Psoas muscle (tissue), 8 donors: ENCODE measurements around the gene ETDB. TPM values are rescaled to one million over a fixed set of nuclear protein-coding genes. Genes with fewer than 3 reads are reported as not detected.

ENCODE experiments used
- ATAC-seq, 4 donors: fragments of 200-7000 bp; cut with Tn5 transposase; one replicate each; pipeline ENCODE4 v1.9.1; 2020; ENCODE audit warnings: moderate library complexity in 3 of 4, mild to moderate bottlenecking in 2 of 4
- DNase-seq, 2 donors: peaks; one replicate each; pipeline ENCODE4 v3.0.0-alpha.2; 2020
- H3K27ac ChIP-seq: fragments of 200-600 bp; one replicate; pipeline ENCODE4 v1.8.0; 2022
- H3K27me3 ChIP-seq, 3 donors: fragments of 200-600 bp in 1 of 3; one replicate each; pipeline versions ENCODE4 v1.6.1 to v1.8.0; 2013 to 2022; ENCODE audit warnings: low read length in 2 of 3, mild to moderate bottlenecking in 2 of 3, moderate library complexity in 1 of 3; ENCODE audit not compliant: insufficient read depth in 3 of 3
- H3K36me3 ChIP-seq, 2 donors: fragments of 200-600 bp in 1 of 2; one replicate each; pipeline versions ENCODE4 v1.6.1 to v1.8.0; 2013 to 2022; ENCODE audit warnings: low read depth in 1 of 2, mild to moderate bottlenecking in 1 of 2, moderate library complexity in 1 of 2; ENCODE audit not compliant: insufficient read depth in 1 of 2
- H3K4me1 ChIP-seq: fragments of 200-600 bp; one replicate; pipeline ENCODE4 v1.8.0; 2022
- H3K4me3 ChIP-seq: fragments of 200-600 bp; one replicate; pipeline ENCODE4 v1.8.0; 2022; ENCODE audit warnings: mild to moderate bottlenecking
- H3K9me3 ChIP-seq: fragments of 200-600 bp; one replicate; pipeline ENCODE4 v1.8.0; 2022
- CTCF ChIP-seq: fragments of 200-600 bp; IDR thresholded peaks from one replicate; pipeline ENCODE4 v1.8.0; 2022; ENCODE audit warnings: antibody characterized with exemption
- WGBS, 3 donors: extraction: QIAGEN DNeasy Blood & Tissue Kit; methylation state at CpG; one replicate each; pipeline versions ENCODE4 v1.1.6 to v1.1.7; 2013; 5-methylcytosine and 5-hydroxymethylcytosine counted together
- intact Hi-C, 2 donors: fragments of 100-400 bp; cut with DNase I; formaldehyde crosslinking; loops; one replicate each; pipeline versions ENCODE4 v1.11.0 to v1.14.2; 2022
- polyA plus RNA-seq, 3 donors: library from polyadenylated mRNA; stranded (reverse); fragments of 200-250 nt; gene quantifications; one replicate each; pipeline ENCODE4 v1.2.3, GENCODE V29; 2013
- total RNA-seq, 4 donors: library from RNA; stranded (reverse); fragmentation: NEBNext Ultra II Directional in 2 of 4; extraction: Animal tissue kit (Norgen Biotek cat#: 25700) in 2 of 4; gene quantifications; one replicate each; pipeline versions ENCODE4 v1.2.1 to v1.2.4, GENCODE V29; 2021 to 2023
- donor health status: healthy with polysubstance abuse.
- donor health status: DM: no; HTN: no; CAD: no; lungs with moderate emphysema.
- donor health status: Bipolar disorder and iron deficiency.
- donor health status: healthy.
- donor health status: DM: yes; HTN: yes; CAD: no.
- donor health status: DM: no; HTN: no; CAD: no.
- donor health status: DM: no; HTN: no; CAD: no.
- donor health status: DM: yes; HTN: yes; CAD: no.

Gene ETDB
- total and polyA plus RNA-seq, 7 donors: not detected

DNA sequence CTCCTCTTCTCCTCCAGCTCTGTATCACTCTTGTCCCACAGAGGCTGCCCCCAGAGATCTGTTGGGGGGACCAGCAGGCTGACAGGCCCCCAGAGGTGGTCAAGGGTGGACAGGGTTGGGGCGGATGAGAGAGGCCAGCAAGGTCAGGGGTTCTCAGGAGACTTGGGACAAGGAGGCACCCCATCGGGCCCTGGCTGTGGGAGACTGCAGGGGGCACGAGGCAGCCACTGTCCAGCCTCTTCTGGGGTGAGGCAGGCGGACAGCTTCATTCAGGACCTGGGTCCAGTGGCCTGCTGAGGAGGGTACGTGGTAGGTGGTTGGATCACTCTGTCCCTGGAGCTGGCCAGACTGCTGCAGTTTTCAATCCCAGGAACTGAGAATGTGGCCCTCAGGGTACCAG, 24.6 kb downstream of the ETDB start:
- intact Hi-C loops: no loop called here
- TF ChIP-seq CTCF: no peak
- 80 to 97% (median 92%) methylated on average over 3 to 5 of the region's 5 CpGs for WGBS, 3 donors
- ATAC-seq (no peak), DNase-seq (peak in 1 of 2 donors; percentile 42)
- Histone ChIP-seq H3K4me3 (no peak overlapping the region), H3K36me3 (no peaks in the 10 kb centered on the region), H3K9me3 (no peaks in the 10 kb centered on the region), H3K4me1 (no peaks in the 10 kb centered on the region), H3K27ac (no peak overlapping the region), H3K27me3 (peaks cover 0 to 10% (median 0%) of the 10 kb centered on the region in 3 donors)

DNA sequence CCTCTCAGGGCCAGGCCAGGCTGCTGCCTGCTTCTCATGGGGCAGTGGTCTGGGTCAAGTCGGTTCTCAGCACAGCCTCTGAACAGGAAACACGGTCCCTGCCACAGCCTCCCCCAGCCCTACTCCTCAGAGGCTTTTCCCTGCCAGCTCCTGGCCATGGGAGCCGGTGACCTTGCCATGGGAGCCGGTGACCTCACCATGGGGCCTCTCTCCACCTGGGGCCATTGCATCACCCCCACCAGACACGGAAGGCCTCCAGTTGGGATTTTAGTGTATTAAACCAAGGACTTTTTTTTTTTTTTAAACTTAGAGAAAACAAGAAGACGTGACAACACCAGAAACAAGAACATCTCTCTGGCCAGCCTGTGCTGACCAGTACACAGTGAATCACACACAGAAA, 25.6 kb downstream of the ETDB start:
- ATAC-seq (no peak), DNase-seq (peak in 1 of 2 donors; percentile 51)
- Histone ChIP-seq H3K36me3 (no peaks in the 10 kb centered on the region), H3K4me1 (no peaks in the 10 kb centered on the region), H3K9me3 (no peaks in the 10 kb centered on the region), H3K27me3 (peaks cover 0 to 10% (median 0%) of the 10 kb centered on the region in 3 donors), H3K27ac (no peak overlapping the region), H3K4me3 (no peak overlapping the region)
- 44 to 48% (median 44%) methylated on average over 6 of the region's 6 CpGs for WGBS, 3 donors
- intact Hi-C loops: no loop called here
- TF ChIP-seq CTCF: no peak

- no peaks in the 10 kb centered on the region for H3K9me3 ChIP-seq
- no peak overlapping the region for H3K27ac ChIP-seq
- H3K27me3 ChIP-seq: peaks cover 0 to 4% (median 0%) of the 10 kb centered on the region in 3 donors
- intact Hi-C loops: no loop called here
- no peaks in the 10 kb centered on the region for H3K4me1 ChIP-seq
- no peaks in the 10 kb centered on the region for H3K36me3 ChIP-seq
- no peak for TF ChIP-seq CTCF
- WGBS, 3 donors: 83 to 97% (median 94%) methylated on average over 3 of the region's 3 CpGs
- DNase-seq (no peak), ATAC-seq (no peak)
- no peak overlapping the region for H3K4me3 ChIP-seq
These were observed 31.2 kb downstream of the ETDB start for GRCh38 chrX:135089126-135089525.

DNA sequence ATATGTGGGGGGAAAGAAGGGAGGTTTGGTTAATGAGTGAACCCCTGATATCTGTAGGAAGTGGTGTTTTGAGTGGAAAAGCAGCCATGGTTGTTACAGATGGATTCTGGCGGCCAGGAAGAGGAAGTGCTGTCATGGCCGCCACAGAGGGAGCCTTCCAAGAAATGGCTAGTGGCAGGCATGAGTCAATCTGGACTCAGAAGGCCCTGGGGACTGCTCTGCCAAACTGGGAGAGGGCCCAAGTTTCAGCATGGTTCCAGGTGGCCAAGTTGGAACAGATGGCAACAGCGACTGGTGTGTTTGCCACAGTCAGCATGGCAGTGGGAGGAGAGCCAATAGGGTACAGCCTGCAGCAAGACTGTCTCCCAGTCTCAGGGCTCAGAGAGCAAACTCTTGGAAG, 32.5 kb downstream of the ETDB start:
- intact Hi-C loops: loop anchor here (2.0 kb wide), 1 partner anchor 123 kb away; no protein-coding TSS in a partner anchor
- ATAC-seq (peak; percentile 65 to 93 (median 76)), DNase-seq (peak in 1 of 2 donors; percentile 57)
- H3K27ac ChIP-seq: no peak overlapping the region
- H3K4me3 ChIP-seq: no peak overlapping the region
- H3K36me3 ChIP-seq: no peaks in the 10 kb centered on the region
- WGBS, 3 donors: 25 to 47% (median 29%) methylated on average over 3 of the region's 3 CpGs
- H3K27me3 ChIP-seq: no peaks in the 10 kb centered on the region
- H3K9me3 ChIP-seq: no peaks in the 10 kb centered on the region
- no peak for TF ChIP-seq CTCF
- H3K4me1 ChIP-seq: no peaks in the 10 kb centered on the region

DNA sequence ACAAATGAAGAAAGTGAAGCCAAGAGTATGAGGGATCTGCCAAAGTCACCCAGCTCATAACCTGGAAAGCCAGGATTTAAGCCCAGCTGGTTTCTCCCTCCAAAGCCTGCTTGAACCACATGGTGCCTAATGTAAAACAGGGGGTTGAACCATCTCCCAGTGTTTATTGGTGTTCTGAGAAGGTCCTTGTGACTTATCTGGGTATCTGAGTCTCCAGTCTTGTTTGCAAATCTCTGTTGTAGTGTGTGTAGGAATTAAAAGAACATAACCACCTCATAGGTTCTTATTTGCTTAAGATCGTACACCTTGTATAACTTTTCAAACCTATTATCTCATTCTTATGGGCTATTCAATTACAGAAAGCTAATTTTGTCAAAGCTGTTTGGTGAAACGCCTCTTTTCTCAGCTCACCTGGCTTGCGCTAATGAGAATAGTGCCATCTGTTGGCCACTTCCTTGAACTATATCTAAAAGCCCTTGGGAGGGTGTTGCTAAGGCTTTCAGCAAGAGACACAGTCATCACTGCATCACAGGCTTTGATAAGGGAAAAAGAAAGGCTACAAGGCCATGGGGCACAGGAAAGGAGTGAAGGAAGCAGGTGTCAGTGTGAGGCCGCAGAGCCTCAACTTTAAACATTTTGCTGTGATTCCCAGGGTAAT, 34.0 kb downstream of the ETDB start:
- intact Hi-C loops: loop anchor here (2.0 kb wide), 1 partner anchor 122 kb away; no protein-coding TSS in a partner anchor
- H3K4me3 ChIP-seq: no peak overlapping the region
- H3K27ac ChIP-seq: no peak overlapping the region
- H3K27me3 ChIP-seq: no peaks in the 10 kb centered on the region
- H3K4me1 ChIP-seq: no peaks in the 10 kb centered on the region
- peak; percentile 62 for TF ChIP-seq CTCF
- peak; percentile 64 to 91 (median 78) for ATAC-seq
- no peaks in the 10 kb centered on the region for H3K36me3 ChIP-seq
- WGBS, 3 donors: 1 to 10% (median 3%) methylated on average over 4 of the region's 4 CpGs
- no peaks in the 10 kb centered on the region for H3K9me3 ChIP-seq
- no peak for DNase-seq
